ENCODE measurements around the gene TBC1D25. TPM values are rescaled to one million over a fixed set of nuclear protein-coding genes. Genes with fewer than 3 reads are reported as not detected.
A peak's percentile ranks its signal among the peaks of the same experiment; 100 is the strongest.
"Not testable (repeated sequence)": the region's sequence is repeated elsewhere in the genome, so short reads cannot be mapped to it uniquely, and the experiment has no call there.

The TBC1D25 gene
- total and polyA plus RNA-seq, 9 donors, result 3.9 to 10.8 (median 9.0) TPM

DNA sequence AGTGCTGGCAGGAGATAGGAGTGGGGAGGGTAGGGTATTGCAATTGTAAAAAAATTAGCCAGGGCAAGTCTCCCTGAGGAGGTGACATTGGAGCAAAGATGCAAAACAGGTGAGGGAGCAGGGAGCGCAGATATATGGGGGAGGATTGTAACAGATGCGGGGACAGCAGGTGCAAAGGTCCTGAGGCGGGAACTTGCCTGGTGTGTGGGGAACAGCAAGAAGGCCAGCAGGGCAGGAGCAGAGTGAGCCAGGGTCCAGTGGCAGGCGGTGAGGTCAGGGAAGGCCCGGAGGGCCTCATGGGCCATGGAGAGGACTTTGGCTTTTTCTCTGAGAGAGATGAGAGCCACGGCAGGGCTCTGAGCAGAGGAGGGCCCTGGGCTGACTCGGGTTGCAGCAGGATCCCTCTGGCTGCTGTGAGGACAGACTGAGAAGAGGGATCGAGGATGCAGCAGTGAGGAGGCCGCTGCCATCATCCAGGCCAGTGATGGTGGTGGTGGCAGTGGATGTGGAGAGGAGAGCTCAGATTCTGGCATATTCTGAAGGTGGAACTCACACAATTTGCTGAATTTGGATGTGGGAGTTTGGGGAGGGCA is 24.6 kb upstream of the TBC1D25 start:
- 92% methylated on average over 9 of the region's 9 CpGs for WGBS (ENCODE audit: insufficient coverage)
- H3K36me3 ChIP-seq (ENCODE audit: control insufficient read depth, insufficient read depth, low read length), result no peaks in the 10 kb centered on the region
- DNase-seq, result no peak
- no peaks in the 10 kb centered on the region for H3K9me3 ChIP-seq (replicated peaks; ENCODE audit: control insufficient read depth, low read depth, low read length)
- H3K4me3 ChIP-seq (ENCODE audit: low read length), result no peak overlapping the region
- H3K27me3 ChIP-seq (ENCODE audit: control insufficient read depth, insufficient read depth, low read length), result no peaks in the 10 kb centered on the region
- H3K4me1 ChIP-seq (ENCODE audit: control insufficient read depth, insufficient read depth, low read length), result no peaks in the 10 kb centered on the region
- no peak overlapping the region for H3K27ac ChIP-seq (ENCODE audit: low read length)

DNA sequence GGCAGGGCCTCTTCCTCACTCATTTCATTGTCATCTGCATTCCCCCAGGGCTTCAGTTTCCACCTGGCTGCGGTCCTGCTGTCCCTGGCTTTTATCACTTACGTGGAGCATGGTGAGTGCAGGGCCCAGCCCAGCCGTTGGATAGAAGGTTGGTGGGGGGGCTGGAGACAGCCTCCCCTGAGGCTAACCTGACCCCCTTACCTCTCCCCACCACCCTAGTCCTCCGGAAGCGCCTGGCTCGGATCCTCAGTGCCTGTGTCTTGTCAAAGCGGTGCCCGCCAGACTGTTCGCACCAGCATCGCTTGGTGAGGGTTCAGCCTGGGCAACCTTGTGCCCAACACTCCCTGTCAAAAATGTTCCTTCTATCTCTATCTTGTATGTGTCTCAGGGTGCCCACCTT is 23.7 kb upstream of the TBC1D25 start:
- Histone ChIP-seq H3K4me1 (ENCODE audit: control insufficient read depth, insufficient read depth, low read length) (no peaks in the 10 kb centered on the region), H3K27ac (ENCODE audit: low read length) (no peak overlapping the region), H3K27me3 (ENCODE audit: control insufficient read depth, insufficient read depth, low read length) (no peaks in the 10 kb centered on the region), H3K36me3 (ENCODE audit: control insufficient read depth, insufficient read depth, low read length) (no peaks in the 10 kb centered on the region), H3K9me3 (replicated peaks; ENCODE audit: control insufficient read depth, low read depth, low read length) (no peaks in the 10 kb centered on the region), H3K4me3 (ENCODE audit: low read length) (no peak overlapping the region)
- WGBS (ENCODE audit: insufficient coverage), result 83% methylated on average over 7 of the region's 10 CpGs
- DNase-seq, result no peak

DNA sequence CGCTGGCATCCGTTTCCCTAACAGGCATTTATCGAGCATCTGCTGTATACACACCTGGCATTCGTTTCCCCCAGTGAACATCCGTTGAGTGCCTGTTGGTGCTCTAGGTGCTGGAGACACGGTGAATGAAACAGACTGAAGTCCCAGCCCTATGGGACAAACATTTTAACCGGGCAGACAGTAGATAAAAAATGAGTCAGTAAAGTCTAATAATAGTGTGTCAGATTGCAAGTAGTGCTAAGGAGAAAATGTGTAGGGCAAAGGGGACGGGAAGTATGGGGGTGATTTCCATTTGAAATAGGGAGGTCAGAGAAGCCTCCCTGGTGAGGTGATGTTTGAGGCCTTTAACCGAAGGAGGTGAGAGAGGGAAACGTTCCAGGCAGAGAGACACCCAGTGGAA is 23.2 kb upstream of the TBC1D25 start:
- no peaks in the 10 kb centered on the region for H3K27me3 ChIP-seq (ENCODE audit: control insufficient read depth, insufficient read depth, low read length)
- no peaks in the 10 kb centered on the region for H3K4me1 ChIP-seq (ENCODE audit: control insufficient read depth, insufficient read depth, low read length)
- no peak overlapping the region for H3K27ac ChIP-seq (ENCODE audit: low read length)
- 73% methylated on average over 7 of the region's 10 CpGs for WGBS (ENCODE audit: insufficient coverage)
- no peak overlapping the region for H3K4me3 ChIP-seq (ENCODE audit: low read length)
- no peak for DNase-seq
- no peaks in the 10 kb centered on the region for H3K36me3 ChIP-seq (ENCODE audit: control insufficient read depth, insufficient read depth, low read length)
- no peaks in the 10 kb centered on the region for H3K9me3 ChIP-seq (replicated peaks; ENCODE audit: control insufficient read depth, low read depth, low read length)

DNA sequence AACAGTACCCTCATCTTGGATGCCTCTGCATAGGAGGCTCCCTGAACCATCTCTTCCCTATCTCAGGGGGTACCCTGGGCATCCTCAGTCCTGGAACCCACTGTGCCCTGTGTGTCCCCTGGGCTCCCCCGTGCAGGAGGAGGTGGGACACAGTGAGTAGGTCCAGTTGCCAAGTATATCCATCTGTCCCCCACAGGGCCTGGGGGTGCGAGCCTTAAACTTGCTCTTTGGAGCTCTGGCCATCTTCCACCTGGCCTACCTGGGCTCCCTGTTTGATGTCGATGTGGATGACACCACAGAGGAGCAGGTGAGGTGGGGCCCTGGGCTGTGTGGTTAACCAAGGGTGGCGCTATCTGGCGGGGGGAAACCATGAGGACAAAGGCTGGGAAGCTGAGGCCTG is 22.5 kb upstream of the TBC1D25 start:
- 59% methylated on average over 4 of the region's 5 CpGs for WGBS (ENCODE audit: insufficient coverage)
- H3K36me3 ChIP-seq (ENCODE audit: control insufficient read depth, insufficient read depth, low read length), result no peaks in the 10 kb centered on the region
- no peaks in the 10 kb centered on the region for H3K27me3 ChIP-seq (ENCODE audit: control insufficient read depth, insufficient read depth, low read length)
- no peak overlapping the region for H3K4me3 ChIP-seq (ENCODE audit: low read length)
- no peaks in the 10 kb centered on the region for H3K4me1 ChIP-seq (ENCODE audit: control insufficient read depth, insufficient read depth, low read length)
- no peak overlapping the region for H3K27ac ChIP-seq (ENCODE audit: low read length)
- DNase-seq, result no peak
- peaks cover 2% of the 10 kb centered on the region for H3K9me3 ChIP-seq (replicated peaks; ENCODE audit: control insufficient read depth, low read depth, low read length)

DNA sequence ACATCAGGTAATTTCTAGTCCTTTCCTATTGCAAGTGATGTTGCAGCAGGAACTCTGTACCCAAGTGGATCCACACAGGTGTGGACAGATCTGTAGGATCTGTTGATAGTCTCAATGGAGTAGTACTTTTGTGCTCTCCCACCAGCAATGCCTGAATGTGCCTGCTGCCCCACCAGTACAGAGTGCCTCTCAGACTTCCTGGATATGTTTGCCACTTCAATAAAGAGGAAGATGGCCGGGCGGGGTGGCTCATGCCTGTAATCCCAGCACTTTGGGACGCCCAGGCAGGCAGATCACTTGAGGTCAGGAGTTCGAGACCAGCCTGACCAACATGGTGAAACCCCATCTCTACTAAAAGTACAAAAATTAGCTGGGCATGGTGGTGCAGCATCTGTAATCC is 20.0 kb upstream of the TBC1D25 start:
- 80% methylated on average over 3 of the region's 4 CpGs for WGBS (ENCODE audit: insufficient coverage)
- H3K27me3 ChIP-seq (ENCODE audit: control insufficient read depth, insufficient read depth, low read length); H3K36me3 ChIP-seq (ENCODE audit: control insufficient read depth, insufficient read depth, low read length); H3K4me3 ChIP-seq (ENCODE audit: low read length); H3K27ac ChIP-seq (ENCODE audit: low read length); DNase-seq; H3K4me1 ChIP-seq (ENCODE audit: control insufficient read depth, insufficient read depth, low read length); H3K9me3 ChIP-seq (replicated peaks; ENCODE audit: control insufficient read depth, low read depth, low read length): not testable (repeated sequence)

DNA sequence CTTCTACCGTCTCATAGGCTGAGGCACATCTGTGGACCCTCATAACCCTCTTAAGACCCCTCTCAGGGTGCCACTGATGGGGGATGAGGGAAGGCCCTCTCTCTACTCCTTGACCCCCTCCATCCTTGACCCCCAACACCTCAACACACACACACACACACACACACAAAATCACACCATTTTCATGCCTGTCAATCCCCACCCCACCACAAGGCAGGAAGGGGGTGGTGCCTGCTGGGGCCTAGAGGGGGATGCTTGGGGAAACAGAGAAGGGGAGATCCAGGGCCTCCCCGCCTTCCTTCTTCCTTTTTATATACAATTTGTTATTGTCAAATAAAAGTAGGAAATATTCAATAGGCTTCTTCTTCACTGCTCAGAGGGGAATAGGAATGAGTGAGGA is 19.1 kb upstream of the TBC1D25 start:
- no CpG with 5 or more reads among the region's 2 CpGs for WGBS (ENCODE audit: insufficient coverage)

DNA sequence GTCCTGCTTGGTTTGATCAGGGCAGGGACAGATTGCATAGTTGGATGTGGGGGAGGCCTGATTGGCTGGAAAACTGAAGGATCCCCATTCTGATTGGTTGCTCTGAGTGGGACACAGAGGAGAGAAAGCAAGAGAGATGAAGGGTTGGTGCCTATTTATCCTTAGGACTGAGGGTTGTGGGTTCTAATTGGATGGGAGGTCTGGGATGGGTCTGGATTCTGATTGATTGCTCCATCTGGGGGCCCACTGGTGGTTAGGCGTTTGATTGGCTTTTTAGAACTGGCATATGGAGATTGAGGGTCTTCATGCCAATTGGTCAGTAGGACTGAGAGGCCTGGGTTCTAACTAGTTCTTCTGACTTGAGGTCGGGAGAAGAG is 18.6 kb upstream of the TBC1D25 start:
- no peaks in the 10 kb centered on the region for H3K27me3 ChIP-seq (ENCODE audit: control insufficient read depth, insufficient read depth, low read length)
- no peaks in the 10 kb centered on the region for H3K36me3 ChIP-seq (ENCODE audit: control insufficient read depth, insufficient read depth, low read length)
- WGBS (ENCODE audit: insufficient coverage), result 43% methylated on average over 2 of the region's 2 CpGs
- no peak overlapping the region for H3K27ac ChIP-seq (ENCODE audit: low read length)
- peaks cover 2% of the 10 kb centered on the region for H3K9me3 ChIP-seq (replicated peaks; ENCODE audit: control insufficient read depth, low read depth, low read length)
- peak overlapping the region; percentile 57 for H3K4me3 ChIP-seq (ENCODE audit: low read length)
- DNase-seq, result no peak
- peaks cover 2% of the 10 kb centered on the region for H3K4me1 ChIP-seq (ENCODE audit: control insufficient read depth, insufficient read depth, low read length)

More for the DNA sequence above, 19.1 kb upstream of the TBC1D25 start:
- Histone ChIP-seq H3K4me1 (ENCODE audit: control insufficient read depth, insufficient read depth, low read length) (peaks cover 2% of the 10 kb centered on the region), H3K36me3 (ENCODE audit: control insufficient read depth, insufficient read depth, low read length) (no peaks in the 10 kb centered on the region), H3K27ac (ENCODE audit: low read length) (no peak overlapping the region), H3K27me3 (ENCODE audit: control insufficient read depth, insufficient read depth, low read length) (no peaks in the 10 kb centered on the region), H3K9me3 (replicated peaks; ENCODE audit: control insufficient read depth, low read depth, low read length) (peaks cover 2% of the 10 kb centered on the region), H3K4me3 (ENCODE audit: low read length) (no peak overlapping the region)
- DNase-seq, result no peak

DNA sequence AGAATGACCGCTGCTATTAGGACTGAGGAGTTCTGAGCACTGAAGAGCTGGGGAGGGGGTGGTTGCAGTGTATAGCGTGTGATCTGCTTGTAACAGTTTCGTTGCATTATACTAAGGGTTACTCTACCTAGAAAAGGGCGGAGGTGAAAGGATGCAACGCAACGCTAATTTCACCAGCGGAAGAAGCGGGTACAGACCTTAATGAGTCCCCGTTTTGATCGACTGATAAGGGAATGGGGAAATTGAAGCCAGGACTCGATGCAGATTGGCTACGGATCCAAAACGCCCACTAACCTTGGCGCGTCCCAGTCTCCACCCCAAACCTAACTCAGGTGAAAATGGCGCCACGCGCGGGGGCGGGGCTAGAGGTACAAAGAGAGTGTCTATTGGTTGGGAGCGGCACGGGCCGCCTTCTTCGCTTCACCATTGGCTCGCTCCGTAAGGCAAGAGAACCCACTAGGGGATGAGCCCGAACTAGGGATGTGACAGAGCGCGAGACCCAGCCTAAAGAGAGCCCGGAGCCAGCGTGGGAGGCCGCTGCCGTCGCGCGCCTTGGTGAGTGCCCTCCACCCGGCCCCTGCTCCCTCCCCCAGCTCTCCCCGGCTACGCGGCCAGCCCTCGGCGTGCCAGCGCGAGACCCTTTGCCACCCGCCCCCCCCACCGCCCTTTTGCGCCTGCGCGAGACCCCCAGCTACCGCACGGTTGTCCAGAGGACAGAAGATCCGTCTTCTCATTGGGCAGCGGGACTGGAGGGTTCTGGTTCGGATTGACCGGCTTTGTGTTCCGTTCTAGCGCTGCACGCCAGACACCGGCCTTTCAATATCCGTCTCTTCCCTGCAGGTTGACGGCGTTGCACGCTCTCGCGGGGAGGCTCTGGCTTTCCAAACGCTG is 17.9 kb upstream of the TBC1D25 start, which contains the start of gene EBP:
Gene EBP, plus strand, starts transcription at position 456 of the 891 bp plus-strand sequence. CDS start 1,964 bp downstream, outside the sequence.
- DNase-seq, result peak; percentile 93
- H3K36me3 ChIP-seq (ENCODE audit: control insufficient read depth, insufficient read depth, low read length), result no peaks in the 10 kb centered on the region
- WGBS (ENCODE audit: insufficient coverage), result 41% methylated on average over 60 of the region's 66 CpGs
- H3K27me3 ChIP-seq (ENCODE audit: control insufficient read depth, insufficient read depth, low read length), result no peaks in the 10 kb centered on the region
- peak within 1 kb of the TSS; percentile 57 for H3K4me3 ChIP-seq (ENCODE audit: low read length)
- peaks cover 2% of the 10 kb centered on the region for H3K9me3 ChIP-seq (replicated peaks; ENCODE audit: control insufficient read depth, low read depth, low read length)
- H3K4me1 ChIP-seq (ENCODE audit: control insufficient read depth, insufficient read depth, low read length), result peaks cover 2% of the 10 kb centered on the region
- H3K27ac ChIP-seq (ENCODE audit: low read length), result peak within 1 kb of the TSS; percentile 55

DNA sequence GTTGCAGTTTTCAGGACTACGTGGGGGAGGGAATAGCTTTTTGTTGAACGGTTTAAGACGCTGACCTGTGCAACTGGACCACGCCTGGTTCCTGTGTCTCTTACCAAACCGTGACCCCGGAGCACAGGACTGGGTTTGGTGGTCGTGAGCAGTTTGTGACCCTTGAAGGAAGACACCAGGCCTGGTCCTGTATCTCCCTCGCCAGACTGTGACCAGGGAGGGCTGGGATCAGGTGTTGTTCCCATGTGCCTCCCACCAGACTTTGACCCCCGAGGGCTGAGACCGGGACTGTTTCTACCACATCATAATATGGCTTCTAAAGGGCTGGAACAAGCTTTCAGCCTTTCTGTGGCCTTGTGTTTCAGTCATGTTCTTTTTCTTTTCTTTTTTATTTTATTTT is 17.2 kb upstream of the TBC1D25 start:
- Histone ChIP-seq H3K4me3 (ENCODE audit: low read length) (peak overlapping the region; percentile 57), H3K9me3 (replicated peaks; ENCODE audit: control insufficient read depth, low read depth, low read length) (peaks cover 2% of the 10 kb centered on the region), H3K4me1 (ENCODE audit: control insufficient read depth, insufficient read depth, low read length) (peaks cover 2% of the 10 kb centered on the region), H3K27me3 (ENCODE audit: control insufficient read depth, insufficient read depth, low read length) (no peaks in the 10 kb centered on the region), H3K36me3 (ENCODE audit: control insufficient read depth, insufficient read depth, low read length) (no peaks in the 10 kb centered on the region), H3K27ac (ENCODE audit: low read length) (peak overlapping the region; percentile 13)
- WGBS (ENCODE audit: insufficient coverage), result 54% methylated on average over 7 of the region's 10 CpGs
- DNase-seq, result no peak

DNA sequence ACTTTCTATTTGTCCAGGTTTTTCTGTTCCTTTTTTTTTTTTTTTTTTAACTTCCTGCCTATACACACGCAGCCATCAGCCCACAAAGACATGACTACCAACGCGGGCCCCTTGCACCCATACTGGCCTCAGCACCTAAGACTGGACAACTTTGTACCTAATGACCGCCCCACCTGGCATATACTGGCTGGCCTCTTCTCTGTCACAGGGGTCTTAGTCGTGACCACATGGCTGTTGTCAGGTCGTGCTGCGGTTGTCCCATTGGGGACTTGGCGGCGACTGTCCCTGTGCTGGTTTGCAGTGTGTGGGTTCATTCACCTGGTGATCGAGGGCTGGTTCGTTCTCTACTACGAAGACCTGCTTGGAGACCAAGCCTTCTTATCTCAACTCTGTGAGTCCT is 15.8 kb upstream of the TBC1D25 start:
- Histone ChIP-seq H3K27me3 (ENCODE audit: control insufficient read depth, insufficient read depth, low read length) (no peaks in the 10 kb centered on the region), H3K4me1 (ENCODE audit: control insufficient read depth, insufficient read depth, low read length) (peaks cover 2% of the 10 kb centered on the region), H3K9me3 (replicated peaks; ENCODE audit: control insufficient read depth, low read depth, low read length) (peaks cover 2% of the 10 kb centered on the region), H3K4me3 (ENCODE audit: low read length) (no peak overlapping the region), H3K36me3 (ENCODE audit: control insufficient read depth, insufficient read depth, low read length) (peaks cover 4% of the 10 kb centered on the region), H3K27ac (ENCODE audit: low read length) (no peak overlapping the region)
- DNase-seq, result no peak
- WGBS (ENCODE audit: insufficient coverage), result 100% methylated on average over 3 of the region's 12 CpGs

Measured in muscle of leg (tissue), 11 donors.